Measurements from ENCODE around the gene SLTM. TPM values are rescaled to one million over a fixed set of nuclear protein-coding genes. Genes with fewer than 3 reads are reported as not detected.

The SLTM gene
- total RNA-seq, 2 experiments from 2014 or later = 79.8 to 89.9 TPM

- H3K27ac Mint-ChIP-seq = no peak overlapping the region
- ChIA-PET CTCF (no interaction called here), POLR2A (interaction anchor here (1.4 kb wide), 1 partner anchor 10 kb away, joined by 3 read pairs; the partner anchor contains the start of gene RNF111)
- H3K36me3 Mint-ChIP-seq (ENCODE audit: low read depth) = no peaks in the 10 kb centered on the region
- intact Hi-C loops (cut with micrococcal nuclease) = loop anchor here (10.0 kb wide), 1 partner anchor 517 kb away; no protein-coding TSS in a partner anchor
- TF ChIP-seq CTCF (IDR thresholded peaks at IDR 0.05) = no peak
- peaks cover 40% of the 10 kb centered on the region for H3K4me1 Mint-ChIP-seq (ENCODE audit: low read depth)
- DNase-seq (no peak), ATAC-seq (no peak)
- H3K4me3 Mint-ChIP-seq = no peak overlapping the region
- no peaks in the 10 kb centered on the region for H3K9me3 Mint-ChIP-seq
- peaks cover 2% of the 10 kb centered on the region for H3K27me3 Mint-ChIP-seq
These were observed 44.4 kb upstream of the SLTM start for GRCh38 chr15:58977887-58978286.

GRCh38 chr15:58967479-58967878 lies 34.0 kb upstream of the SLTM start:
- ChIA-PET CTCF (interaction anchor here (0.8 to 2.3 kb wide), 4 partner anchors 11 to 565 kb away, joined by 3 to 6 read pairs (median 4); no protein-coding TSS in a partner anchor), POLR2A (interaction anchor here (0.7 to 0.9 kb wide), 2 partner anchors 19 to 194 kb away, joined by 3 read pairs; no protein-coding TSS in a partner anchor)
- DNase-seq = no peak
- TF ChIP-seq CTCF (IDR thresholded peaks at IDR 0.05) = no peak
- Mint-ChIP-seq H3K9me3 (no peaks in the 10 kb centered on the region), H3K4me1 (ENCODE audit: low read depth) (no peaks in the 10 kb centered on the region), H3K27ac (no peak overlapping the region), H3K36me3 (ENCODE audit: low read depth) (no peaks in the 10 kb centered on the region), H3K4me3 (no peak overlapping the region), H3K27me3 (no peaks in the 10 kb centered on the region)
- ATAC-seq = no peak
- intact Hi-C loops (cut with micrococcal nuclease) = no loop called here

- no peaks in the 10 kb centered on the region for H3K36me3 Mint-ChIP-seq (ENCODE audit: low read depth)
- no peak overlapping the region for H3K27ac Mint-ChIP-seq
- no peak for ATAC-seq
- no peak for DNase-seq
- TF ChIP-seq CTCF (IDR thresholded peaks at IDR 0.05) = no peak
- intact Hi-C loops (cut with micrococcal nuclease) = no loop called here
- no peaks in the 10 kb centered on the region for H3K4me1 Mint-ChIP-seq (ENCODE audit: low read depth)
- ChIA-PET CTCF (interaction anchor here (0.7 to 2.3 kb wide), 5 partner anchors 8 to 22 kb away, joined by 3 to 6 read pairs (median 3); no protein-coding TSS in a partner anchor), POLR2A (interaction anchor here (1.1 kb wide), 1 partner anchor 157 kb away, joined by 4 read pairs; no protein-coding TSS in a partner anchor)
- H3K27me3 Mint-ChIP-seq = no peaks in the 10 kb centered on the region
- no peak overlapping the region for H3K4me3 Mint-ChIP-seq
- H3K9me3 Mint-ChIP-seq = no peaks in the 10 kb centered on the region
These were observed 33.2 kb upstream of the SLTM start for GRCh38 chr15:58966698-58967097.

GRCh38 chr15:58962662-58963565 lies 29.4 kb upstream of the SLTM start:
- H3K4me3 Mint-ChIP-seq = no peak overlapping the region
- POLR2A ChIA-PET = interaction anchor here (1.0 kb wide), 1 partner anchor 33 kb away, joined by 3 read pairs; no protein-coding TSS in a partner anchor
- no peak for ATAC-seq
- DNase-seq = no peak
- H3K27ac Mint-ChIP-seq = no peak overlapping the region
- no peaks in the 10 kb centered on the region for H3K27me3 Mint-ChIP-seq
- H3K9me3 Mint-ChIP-seq = no peaks in the 10 kb centered on the region
- no peaks in the 10 kb centered on the region for H3K36me3 Mint-ChIP-seq (ENCODE audit: low read depth)
- TF ChIP-seq CTCF (IDR thresholded peaks at IDR 0.05) = no peak
- intact Hi-C loops (cut with micrococcal nuclease) = no loop called here
- CTCF ChIA-PET = interaction anchor here (1.2 kb wide), 1 partner anchor 95 kb away, joined by 3 read pairs; no protein-coding TSS in a partner anchor
- no peaks in the 10 kb centered on the region for H3K4me1 Mint-ChIP-seq (ENCODE audit: low read depth)

GRCh38 chr15:58962136-58962535 lies 28.7 kb upstream of the SLTM start:
- Mint-ChIP-seq H3K4me1 (ENCODE audit: low read depth) (peaks cover 2% of the 10 kb centered on the region), H3K27ac (no peak overlapping the region), H3K4me3 (no peak overlapping the region), H3K36me3 (ENCODE audit: low read depth) (no peaks in the 10 kb centered on the region), H3K9me3 (no peaks in the 10 kb centered on the region), H3K27me3 (no peaks in the 10 kb centered on the region)
- ChIA-PET CTCF (interaction anchor here (1.2 kb wide), 1 partner anchor 96 kb away, joined by 3 read pairs; no protein-coding TSS in a partner anchor), POLR2A (no interaction called here)
- intact Hi-C loops (cut with micrococcal nuclease) = no loop called here
- DNase-seq (no peak), ATAC-seq (no peak)
- no peak for TF ChIP-seq CTCF (IDR thresholded peaks at IDR 0.05)

Measured in activated CD8-positive, alpha-beta T cell treated with anti-CD3 and anti-CD28 coated beads for 36 hours (primary cell).